ENCODE measurements around the gene HSF2BP.
"Not testable (repeated sequence)": the region's sequence is repeated elsewhere in the genome, so short reads cannot be mapped to it uniquely, and the experiment has no call there.

Gene HSF2BP

GRCh38 chr21:43596616-43597015, 62.7 kb downstream of the HSF2BP start:
- no peak for DNase-seq

- not testable (repeated sequence) for DNase-seq
These were observed 63.5 kb downstream of the HSF2BP start for GRCh38 chr21:43595769-43596168.

GRCh38 chr21:43593078-43593477, 66.2 kb downstream of the HSF2BP start:
- no peak for DNase-seq

- DNase-seq: no peak
These were observed 67.7 kb downstream of the HSF2BP start for GRCh38 chr21:43591571-43591970.

DNA sequence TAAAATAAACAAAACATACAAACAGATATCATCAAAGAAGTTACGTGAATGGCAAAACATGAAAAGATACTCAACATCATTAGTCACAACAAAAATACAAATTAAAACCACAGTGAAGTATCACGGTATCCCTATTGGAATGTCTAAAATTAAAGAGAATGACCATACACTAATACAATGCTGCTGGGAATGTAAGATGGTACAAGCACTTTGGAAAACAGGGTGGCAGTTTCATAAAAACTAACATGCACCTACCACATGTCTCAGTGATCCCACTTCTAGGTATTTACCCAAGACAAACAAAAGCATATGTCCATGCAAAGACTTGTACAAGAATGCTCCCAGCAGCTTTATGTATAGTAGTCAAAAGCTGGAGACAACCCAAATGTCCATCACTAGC, 69.1 kb downstream of the HSF2BP start:
- DNase-seq: no peak

- DNase-seq: no peak
These were observed 70.3 kb downstream of the HSF2BP start for GRCh38 chr21:43588957-43589356.

- peak; percentile 21 for DNase-seq
These were observed 73.3 kb downstream of the HSF2BP start for GRCh38 chr21:43585924-43586413.

DNA sequence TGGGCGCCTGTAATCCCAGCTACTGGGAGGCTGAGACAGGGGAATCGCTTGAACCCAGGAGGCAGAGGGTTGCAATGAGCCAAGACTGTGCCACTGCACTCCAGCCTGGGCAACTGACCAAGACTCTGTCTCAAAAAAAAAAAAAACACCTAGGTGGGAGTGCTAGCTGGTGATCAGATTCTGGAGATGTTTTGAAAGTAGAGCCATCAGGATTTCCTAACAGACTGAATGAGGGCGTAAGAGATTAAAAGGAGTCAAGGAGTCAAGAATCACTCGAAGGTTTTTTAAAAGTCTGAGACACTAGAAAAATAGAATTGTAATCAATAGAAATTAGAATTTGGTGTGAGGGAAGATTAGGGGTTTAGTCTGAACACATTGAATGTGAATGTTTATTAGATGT, 73.8 kb downstream of the HSF2BP start:
- no peak for DNase-seq

DNA sequence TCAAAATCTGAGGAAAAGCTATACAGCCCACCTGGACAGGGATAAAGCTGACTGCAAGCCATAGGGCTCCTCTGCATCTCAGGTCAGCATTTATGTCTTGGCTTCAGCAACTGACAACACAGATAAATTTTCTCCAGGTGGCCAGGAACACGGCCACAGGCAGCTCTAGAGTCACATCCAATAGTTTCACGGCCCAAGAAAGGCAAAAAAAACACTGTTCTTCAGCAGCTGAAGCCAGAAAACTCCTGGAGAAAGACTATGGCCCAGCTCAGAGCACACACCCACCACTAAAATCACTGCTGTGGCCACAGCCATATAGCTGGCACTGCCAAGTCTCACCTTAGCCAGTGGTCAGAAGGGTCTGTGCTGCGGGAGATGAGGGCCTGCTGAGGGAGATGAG, 77.8 kb downstream of the HSF2BP start:
- DNase-seq: no peak

DNA sequence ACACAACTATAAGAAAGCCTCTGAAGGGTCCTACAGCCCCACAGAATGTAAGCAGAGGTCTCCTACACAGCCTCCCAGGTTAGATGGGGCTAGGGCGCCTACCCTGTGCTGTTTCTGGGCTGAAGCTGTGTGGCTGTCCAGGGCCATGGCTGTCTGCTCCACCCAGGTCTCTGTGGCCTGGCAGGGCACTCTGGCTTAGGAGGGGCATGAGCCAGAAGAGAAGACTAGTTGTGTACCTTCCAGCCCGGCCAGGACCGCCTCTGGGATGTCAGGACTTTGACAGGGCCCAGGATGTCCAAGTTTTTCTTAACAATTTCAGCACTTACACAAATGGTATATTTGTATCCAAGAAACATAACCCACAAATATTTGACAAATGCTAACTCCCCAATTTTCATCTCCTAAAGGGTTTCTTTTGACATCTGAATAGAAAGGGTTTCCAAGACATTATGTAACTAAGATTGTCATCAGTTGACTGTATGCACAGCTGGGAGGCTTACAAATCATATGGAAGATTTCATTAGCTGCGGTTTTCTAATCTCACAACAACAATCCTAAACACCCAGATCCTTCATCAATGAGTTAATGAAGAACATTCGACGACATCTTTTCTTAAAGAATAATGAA, 80.5 kb downstream of the HSF2BP start:
- DNase-seq: no peak

DNA sequence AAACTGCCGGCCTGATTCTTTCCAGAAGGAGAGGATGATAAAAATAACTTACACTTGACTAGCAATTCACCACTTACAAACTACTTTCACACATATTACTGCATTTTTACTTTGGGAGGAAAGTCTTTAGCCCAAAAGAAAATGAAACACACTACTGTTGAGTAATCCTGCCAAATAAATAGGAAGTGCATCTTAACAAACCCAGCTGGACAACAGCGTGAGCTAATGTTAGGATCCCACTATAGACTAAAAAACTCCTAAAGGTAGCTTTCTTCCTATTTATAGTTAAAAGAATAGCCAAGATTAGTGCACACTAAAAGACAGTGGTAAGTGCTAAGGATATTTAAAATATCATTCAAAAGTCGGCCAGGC, 83.8 kb downstream of the HSF2BP start:
- DNase-seq: no peak

DNA sequence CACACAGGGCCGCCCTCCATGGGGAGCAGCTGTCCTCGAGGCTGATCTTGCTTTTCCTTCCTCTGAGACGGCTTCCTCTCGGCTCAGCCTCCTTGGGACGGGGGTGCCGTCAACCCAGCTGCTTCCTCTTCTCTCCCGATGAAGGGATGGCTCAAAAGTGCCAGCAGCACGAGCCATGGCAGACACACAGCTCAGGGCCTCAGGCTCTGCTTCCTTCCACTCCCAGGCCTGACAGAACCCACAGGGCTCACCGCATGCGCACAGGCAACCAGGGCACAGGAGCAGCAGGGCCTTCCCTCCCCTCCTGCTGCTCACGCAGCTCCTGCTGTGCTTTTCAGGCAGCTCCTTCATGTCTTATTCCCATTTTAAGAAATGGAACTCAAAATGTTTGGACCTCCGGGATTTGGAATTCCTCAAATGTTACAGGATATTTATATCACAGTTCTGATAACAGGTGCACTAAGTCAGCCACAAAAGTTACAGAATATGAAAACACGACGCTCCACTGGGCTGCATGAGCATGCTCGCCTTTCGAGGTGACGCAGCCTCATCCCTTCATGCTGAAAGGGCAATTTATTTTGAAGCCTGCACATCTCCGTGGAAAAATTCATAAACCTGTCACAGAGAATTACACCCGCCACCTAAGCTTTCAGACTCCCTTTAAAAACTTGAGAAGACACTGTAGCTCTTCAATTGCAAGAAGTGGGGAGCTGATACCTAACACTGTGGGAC, 84.4 kb downstream of the HSF2BP start:
- peak; percentile 33 for DNase-seq

DNA sequence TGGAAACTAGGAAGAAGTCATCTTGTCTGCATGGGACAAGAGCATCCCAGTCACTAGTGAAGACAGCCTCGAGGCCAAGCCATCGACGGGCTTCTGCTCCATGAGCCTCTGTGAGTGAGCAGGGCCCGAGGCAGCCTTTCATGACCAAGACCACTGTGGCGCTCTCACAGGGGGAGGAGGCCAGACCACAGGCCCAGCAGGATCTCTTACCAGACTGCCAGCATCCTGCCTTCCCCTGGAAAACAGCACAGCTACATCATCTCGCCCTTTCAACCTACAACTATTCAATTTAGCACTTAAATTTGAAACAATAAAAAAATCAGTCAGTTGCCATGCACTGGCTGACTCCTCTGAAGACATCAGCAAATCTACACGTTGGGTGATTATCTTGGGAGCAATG, 85.4 kb downstream of the HSF2BP start:
- no peak for DNase-seq

DNA sequence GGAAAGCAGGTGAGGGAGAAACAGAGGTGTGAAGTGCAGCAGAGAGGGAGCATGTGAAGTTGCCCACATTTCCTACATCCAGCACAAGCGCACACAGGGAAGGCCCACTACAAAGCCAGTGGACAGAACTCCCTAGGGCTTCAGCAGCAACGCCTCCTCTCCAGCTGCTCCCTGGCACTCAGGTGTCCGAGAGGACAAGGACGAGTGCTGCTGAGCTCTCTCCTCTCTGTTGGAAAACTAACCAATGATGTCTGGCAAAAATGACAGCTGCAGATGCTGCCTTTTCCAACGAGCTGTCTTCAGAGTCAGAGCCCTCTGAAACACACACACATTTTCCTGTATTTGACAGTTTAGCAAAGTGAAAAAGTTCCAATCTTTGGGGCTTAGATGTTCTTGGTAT, 86.8 kb downstream of the HSF2BP start:
- no peak for DNase-seq

DNA sequence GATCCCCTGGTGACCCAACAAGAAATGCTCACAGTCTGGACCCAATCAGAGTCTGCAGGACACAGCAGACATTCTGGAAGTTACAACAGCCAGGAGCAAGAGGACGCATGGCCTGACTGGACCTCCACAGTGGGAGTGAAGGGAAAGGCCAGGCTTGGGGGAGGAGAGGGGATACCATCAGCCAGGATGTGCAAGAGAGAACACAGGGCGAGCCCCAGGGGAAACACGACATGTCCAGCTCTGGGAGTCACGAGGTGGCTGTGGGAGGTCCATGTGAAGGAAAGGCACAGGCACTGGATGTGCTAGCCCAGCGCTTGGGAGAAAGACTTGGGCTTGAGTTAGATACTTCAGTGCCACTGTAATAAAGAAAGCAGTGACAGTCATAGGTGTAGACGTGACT, 87.3 kb downstream of the HSF2BP start:
- DNase-seq: no peak

DNA sequence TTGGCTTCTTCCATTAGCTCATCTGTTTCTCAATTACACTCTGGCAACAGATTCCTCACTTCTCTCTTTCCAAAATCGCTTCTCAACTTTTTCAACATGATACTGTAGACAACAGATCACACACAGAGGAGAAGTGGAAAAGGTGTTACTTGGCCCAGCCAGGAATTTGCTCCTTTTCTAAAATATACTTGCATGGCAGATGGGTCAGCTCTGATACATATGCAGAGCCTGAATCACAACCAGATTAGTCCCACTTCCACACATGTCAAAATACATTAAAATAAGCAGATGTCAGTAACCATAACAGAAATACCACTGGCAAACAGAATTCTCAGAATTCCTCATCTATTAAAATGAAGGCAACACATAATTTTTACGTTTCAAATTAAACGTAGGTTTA, 89.1 kb downstream of the HSF2BP start:
- not testable (repeated sequence) for DNase-seq

DNA sequence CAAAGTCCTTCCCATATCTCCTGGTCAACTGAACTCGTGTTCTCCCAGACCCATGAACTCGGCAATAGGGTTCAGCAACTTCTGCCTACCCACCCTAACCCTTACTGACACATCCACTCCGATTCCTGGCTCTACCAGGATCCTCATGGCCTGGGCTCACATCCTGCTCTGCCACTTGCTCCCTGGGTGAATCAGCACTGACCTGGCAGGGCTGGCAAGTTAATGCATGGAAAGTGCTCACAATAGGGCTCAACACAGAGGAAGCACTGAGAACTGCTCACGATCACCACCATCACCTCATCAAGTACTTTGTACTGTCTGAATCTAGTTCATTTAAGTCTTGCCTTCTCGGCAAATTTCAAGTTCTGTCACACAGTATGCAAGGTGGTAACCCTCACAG, 96.8 kb downstream of the HSF2BP start:
- DNase-seq: not testable (repeated sequence)

DNA sequence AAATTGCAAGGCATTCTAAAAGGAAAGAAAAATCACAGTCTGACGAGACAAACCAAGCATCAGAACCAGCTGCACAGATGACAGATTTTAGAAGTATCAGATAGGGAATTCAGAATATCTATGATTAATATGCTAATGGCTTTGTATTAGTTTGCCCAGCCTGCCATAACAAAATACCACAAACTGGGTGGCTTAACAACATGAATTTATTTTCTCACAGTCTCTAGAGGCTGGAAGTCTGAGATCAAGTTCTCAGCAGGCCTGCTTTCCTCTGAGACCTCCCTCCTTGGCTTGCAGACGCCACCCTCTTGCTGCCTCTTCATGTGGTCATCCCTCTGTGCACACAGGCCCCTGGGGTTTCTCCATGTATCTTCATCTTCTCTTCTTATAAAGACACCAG, 118.7 kb downstream of the HSF2BP start:
- DNase-seq: not testable (repeated sequence)

DNA sequence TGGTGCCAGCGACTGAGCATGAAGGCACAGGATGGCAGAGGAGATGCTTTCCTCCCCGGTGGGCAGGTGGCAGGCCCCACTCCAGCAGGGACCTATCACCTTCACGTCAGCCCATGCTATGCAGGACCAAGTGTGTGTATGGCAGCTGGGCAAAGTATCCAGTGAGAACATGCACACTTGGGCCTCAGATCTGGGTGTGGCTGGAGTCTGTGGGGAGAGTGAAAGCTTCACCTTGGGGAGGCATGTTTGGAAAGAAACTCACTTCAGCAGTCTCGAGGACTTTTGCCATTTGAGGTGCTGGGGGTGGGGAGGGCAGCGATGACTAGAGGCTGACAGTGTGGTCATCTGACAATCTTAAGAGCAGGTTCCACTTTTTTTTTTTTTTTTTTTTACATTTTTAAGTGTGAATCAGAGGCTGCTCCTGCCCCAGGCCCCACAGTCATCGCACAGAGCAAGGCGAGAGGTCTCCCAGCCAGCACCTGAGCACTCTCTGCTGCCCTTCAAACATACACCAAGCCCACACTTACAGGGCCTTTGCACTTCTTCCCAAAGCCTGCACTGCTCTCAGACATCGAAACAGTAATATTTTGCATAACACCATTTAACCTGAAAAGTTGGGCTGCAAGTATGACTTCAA, 136.7 kb downstream of the HSF2BP start:
- DNase-seq: not testable (repeated sequence)

GRCh38 chr21:43517701-43518100, 141.6 kb downstream of the HSF2BP start:
- DNase-seq: not testable (repeated sequence)

GRCh38 chr21:43516860-43517627, 142.2 kb downstream of the HSF2BP start:
- DNase-seq: not testable (repeated sequence)

GRCh38 chr21:43516295-43516847, 142.9 kb downstream of the HSF2BP start:
- DNase-seq: not testable (repeated sequence)

DNA sequence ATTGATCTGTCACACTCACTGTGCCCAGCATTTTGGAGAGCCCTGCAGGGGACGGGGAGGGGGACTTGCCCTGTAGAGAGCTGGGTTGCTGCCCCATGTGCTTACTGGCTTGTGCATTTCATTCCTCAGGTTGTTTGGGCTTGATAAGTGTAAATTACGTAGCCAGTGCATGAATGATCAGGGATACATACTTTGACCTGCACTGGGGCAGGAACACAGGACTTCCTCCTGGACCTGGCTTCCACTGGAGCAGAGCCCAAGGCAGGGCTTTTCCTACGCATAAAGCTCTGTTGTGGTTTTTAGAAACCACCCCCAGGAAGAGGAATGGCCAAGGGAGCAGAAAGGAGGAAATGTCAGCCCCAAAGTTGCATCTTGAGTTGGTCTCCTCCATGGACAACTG, 144.5 kb downstream of the HSF2BP start:
- DNase-seq: not testable (repeated sequence)

Data from hematopoietic multipotent progenitor cell treated with erythropoietin and hydrocortisone succinate and interleukin-3 and kit ligand, for 6 days (in vitro differentiated cells).